Measurements from ENCODE around the gene ZMYND8.
"Not testable (repeated sequence)": the region's sequence is repeated elsewhere in the genome, so short reads cannot be mapped to it uniquely, and the experiment has no call there.

Gene ZMYND8

GRCh38 chr20:47370850-47371782 is 14.6 kb upstream of the ZMYND8 start:
- no peak for DNase-seq (ENCODE audit: low spot score)

GRCh38 chr20:47370214-47370613 is 13.7 kb upstream of the ZMYND8 start:
- DNase-seq (ENCODE audit: low spot score): no peak

- no peak for DNase-seq (ENCODE audit: low spot score)
These were observed 11.8 kb upstream of the ZMYND8 start for GRCh38 chr20:47368301-47368700.

GRCh38 chr20:47366301-47366700 is 9.8 kb upstream of the ZMYND8 start:
- not testable (repeated sequence) for DNase-seq (ENCODE audit: low spot score)

GRCh38 chr20:47365023-47365764 is 8.7 kb upstream of the ZMYND8 start:
- DNase-seq (ENCODE audit: low spot score): no peak

- no peak for DNase-seq (ENCODE audit: low spot score)
These were observed 6.1 kb upstream of the ZMYND8 start for GRCh38 chr20:47362361-47363219.

GRCh38 chr20:47361057-47361915 is 4.8 kb upstream of the ZMYND8 start:
- no peak for DNase-seq (ENCODE audit: low spot score)

GRCh38 chr20:47360297-47361056 is 4.0 kb upstream of the ZMYND8 start:
- no peak for DNase-seq (ENCODE audit: low spot score)

- no peak for DNase-seq (ENCODE audit: low spot score)
These were observed 3.2 kb upstream of the ZMYND8 start for GRCh38 chr20:47359530-47360296.

- no peak for DNase-seq (ENCODE audit: low spot score)
These were observed 2.4 kb upstream of the ZMYND8 start for GRCh38 chr20:47358672-47359529.

GRCh38 chr20:47358039-47358671 is 1.7 kb upstream of the ZMYND8 start:
- no peak for DNase-seq (ENCODE audit: low spot score)

- DNase-seq (ENCODE audit: low spot score): peak; percentile 80
These were observed 968 bp upstream of the ZMYND8 start for GRCh38 chr20:47357296-47358038.

- DNase-seq (ENCODE audit: low spot score): no peak
These were observed 326 bp downstream of the ZMYND8 start for GRCh38 chr20:47356220-47356525.

GRCh38 chr20:47355489-47356219 is 845 bp downstream of the ZMYND8 start:
- DNase-seq (ENCODE audit: low spot score): no peak

GRCh38 chr20:47354714-47355488 is 1.6 kb downstream of the ZMYND8 start:
- DNase-seq (ENCODE audit: low spot score): no peak

GRCh38 chr20:47354464-47354713 is 2.1 kb downstream of the ZMYND8 start:
- DNase-seq (ENCODE audit: low spot score): no peak

Data from activated CD4-positive, alpha-beta T cell treated with anti-CD3 and anti-CD28 coated beads, Interleukin-2, Interleukin-4, amounts not matched to agents 100 ng/mL and 50 ng/mL, durations not matched to agents 16 hours and 8 hours (primary cell).